ENCODE measurements around the gene RCE1.

- TF ChIP-seq CTCF (IDR thresholded peaks at IDR 0.05; ENCODE audit: borderline replicate concordance, extremely low read depth, low read length, poor library complexity, severe bottlenecking) (no peak), EZH2 (IDR thresholded peaks at IDR 0.05; ENCODE audit: borderline replicate concordance, low read depth, low read length, severe bottlenecking) (no peak)
These were observed 17.2 kb downstream of the RCE1 start for GRCh38 chr11:66860449-66860831.

Data from DND-41 (cell line).